B cell (primary cell): Measurements from ENCODE around the gene APOB. TPM values are rescaled to one million over a fixed set of nuclear protein-coding genes. Genes with fewer than 3 reads are reported as not detected.
"Not testable (repeated sequence)": the region's sequence is repeated elsewhere in the genome, so short reads cannot be mapped to it uniquely, and the experiment has no call there.

Experiments
- ATAC-seq: fragments of 200-7000 bp; cut with Tn5 transposase; one replicate; pipeline ENCODE4 v1.10.0; 2021; ENCODE audit warnings: low read depth, mild to moderate bottlenecking, moderate number of reproducible peaks, moderate library complexity
- CTCF ChIA-PET: fragments of 350-600 bp; sonication (Branson Sonifier 250); formaldehyde crosslinking; loops from one replicate; lab custom pipeline; 2021; ENCODE audit warnings: antibody characterized with exemption, inconsistent platforms; lab: Charles Lee
- POLR2A ChIA-PET: fragments of 350-600 bp; sonication (Branson Sonifier 250); formaldehyde crosslinking; loops from one replicate; lab custom pipeline; 2021; ENCODE audit warnings: antibody characterized with exemption; lab: Charles Lee
- DNase-seq: peaks from one replicate; pipeline ENCODE4 v3.0.0; 2013
- H2AFZ ChIP-seq: 2 replicates; pipeline ENCODE4 v1.6.1; 2012; ENCODE audit warnings: mild to moderate bottlenecking, low read depth, low read length; ENCODE audit not compliant: insufficient read depth, poor library complexity, severe bottlenecking
- H3K27ac ChIP-seq, 2 donors: 1 replicate in 1 of 2; 2 replicates in 1 of 2; pipeline ENCODE4 v1.5.1; 2012 to 2013; ENCODE audit warnings: low read length in 2 of 2, mild to moderate bottlenecking in 2 of 2, moderate library complexity in 1 of 2
- H3K27me3 ChIP-seq, 4 experiments: fragments of 200-600 bp in 1 of 4; sonication (generic) in 1 of 4; replicated peaks in 1 of 4; 1 replicate in 2 of 4; 2 replicates in 2 of 4; pipeline versions ENCODE4 v1.6.1 to v1.7.0; 2013 to 2016; ENCODE audit warnings: low read length in 3 of 4, mild to moderate bottlenecking in 2 of 4, mixed read lengths in 1 of 4, moderate library complexity in 1 of 4; ENCODE audit not compliant: insufficient read depth in 4 of 4, control insufficient read depth in 3 of 4; ENCODE audit errors: control extremely low read depth in 1 of 4
- H3K36me3 ChIP-seq, 2 experiments: replicated peaks in 1 of 2; 1 replicate in 1 of 2; 2 replicates in 1 of 2; pipeline versions ENCODE4 v1.6.1 to v1.7.1; 2013; ENCODE audit warnings: low read length in 1 of 2; ENCODE audit not compliant: insufficient read depth in 2 of 2, control insufficient read depth in 1 of 2; ENCODE audit errors: control extremely low read depth in 1 of 2, extremely low read depth in 1 of 2
- H3K4me1 ChIP-seq, 2 donors: fragments of 200-600 bp in 1 of 2; sonication (generic) in 1 of 2; 1 replicate in 1 of 2; 2 replicates in 1 of 2; pipeline versions ENCODE4 v1.5.1 to v1.6.1; 2013 to 2017; ENCODE audit warnings: low read length in 2 of 2; ENCODE audit not compliant: control insufficient read depth in 2 of 2, insufficient read depth in 2 of 2
- H3K4me2 ChIP-seq: replicated peaks from 2 replicates; pipeline ENCODE3; 2012; ENCODE audit warnings: mild to moderate bottlenecking, low read depth, low read length; ENCODE audit not compliant: poor library complexity, severe bottlenecking
- H3K4me3 ChIP-seq, 5 experiments: fragments of 200-600 bp in 1 of 5; sonication (generic) in 1 of 5; 1 replicate in 3 of 5; 2 replicates in 2 of 5; pipeline versions ENCODE4 v1.5.1 to v1.7.0; 2011 to 2016; ENCODE audit warnings: low read length in 4 of 5, mild to moderate bottlenecking in 4 of 5, low read depth in 2 of 5, control low read depth in 1 of 5, moderate library complexity in 1 of 5; ENCODE audit not compliant: insufficient read depth in 1 of 5; ENCODE audit errors: control extremely low read depth in 1 of 5, extremely low read depth in 1 of 5
- H3K79me2 ChIP-seq: fragments of 200-600 bp; sonication (generic); one replicate; pipeline ENCODE4 v1.6.0; 2016; ENCODE audit warnings: low read length; ENCODE audit not compliant: control insufficient read depth, insufficient read depth
- H3K9ac ChIP-seq: fragments of 200-600 bp; sonication (generic); 2 replicates; pipeline ENCODE4 v1.6.1; 2017; ENCODE audit warnings: mild to moderate bottlenecking, low read length, moderate library complexity
- H3K9me3 ChIP-seq, 3 donors: one replicate each; pipeline versions ENCODE4 v1.6.1 to v1.7.1; 2013; ENCODE audit warnings: low read length in 2 of 3; ENCODE audit not compliant: control insufficient read depth in 2 of 3, insufficient read depth in 1 of 3; ENCODE audit errors: control extremely low read depth in 1 of 3
- H4K20me1 ChIP-seq: 2 replicates; pipeline ENCODE4 v1.6.0; 2012; ENCODE audit warnings: mild to moderate bottlenecking, low read length; ENCODE audit not compliant: insufficient read depth, control insufficient read depth, poor library complexity, severe bottlenecking
- H3K27ac Mint-ChIP-seq: one replicate; pipeline ENCODE4 v1.8.0; 2021; ENCODE audit warnings: mixed read lengths
- H3K27me3 Mint-ChIP-seq: one replicate; pipeline ENCODE4 v1.8.0; 2021; ENCODE audit warnings: mixed read lengths
- H3K4me1 Mint-ChIP-seq: one replicate; pipeline ENCODE4 v1.8.0; 2021; ENCODE audit warnings: mixed read lengths
- H3K4me3 Mint-ChIP-seq: one replicate; pipeline ENCODE4 v1.8.0; 2021; ENCODE audit warnings: mixed read lengths
- H3K9me3 Mint-ChIP-seq: one replicate; pipeline ENCODE4 v1.8.0; 2022; ENCODE audit warnings: mixed read lengths; ENCODE audit not compliant: insufficient read depth
- CTCF ChIP-seq: fragments of 200-600 bp; IDR thresholded peaks from one replicate; pipeline ENCODE4 v1.8.0; 2022; ENCODE audit warnings: antibody characterized with exemption, mild to moderate bottlenecking
- EZH2 ChIP-seq: IDR thresholded peaks from 2 replicates; pipeline ENCODE4 v1.6.1; 2012; ENCODE audit warnings: borderline replicate concordance, low read depth, mild to moderate bottlenecking, moderate library complexity, low read length; ENCODE audit not compliant: insufficient read depth, poor library complexity, severe bottlenecking
- WGBS: methylation state at CpG from one replicate; pipeline ENCODE4 v1.1.5; 2013; ENCODE audit warnings: missing lambda C conversion rate; ENCODE audit not compliant: insufficient coverage; 5-methylcytosine and 5-hydroxymethylcytosine counted together
- intact Hi-C: fragments of 100-400 bp; cut with micrococcal nuclease; formaldehyde crosslinking; loops from one replicate; pipeline ENCODE4 v1.10.0; 2022
- polyA plus RNA-seq: library from polyadenylated mRNA; depleted of rRNA; stranded (reverse); fragments of >200 nt; gene quantifications from 2 replicates; pipeline ENCODE4 v1.2.3, GENCODE V29; 2012
- total RNA-seq, 2 donors: library from RNA; stranded (reverse); fragments of 120-200 nt in 1 of 2; gene quantifications; 1 replicate in 1 of 2; 2 replicates in 1 of 2; pipeline versions ENCODE4 v1.2.3 to v1.2.4, GENCODE V29; 2013 to 2022

The APOB gene
- total and polyA plus RNA-seq, 2 donors (not counting 1 experiment from before 2014, with no cell fraction given) = not detected

DNA sequence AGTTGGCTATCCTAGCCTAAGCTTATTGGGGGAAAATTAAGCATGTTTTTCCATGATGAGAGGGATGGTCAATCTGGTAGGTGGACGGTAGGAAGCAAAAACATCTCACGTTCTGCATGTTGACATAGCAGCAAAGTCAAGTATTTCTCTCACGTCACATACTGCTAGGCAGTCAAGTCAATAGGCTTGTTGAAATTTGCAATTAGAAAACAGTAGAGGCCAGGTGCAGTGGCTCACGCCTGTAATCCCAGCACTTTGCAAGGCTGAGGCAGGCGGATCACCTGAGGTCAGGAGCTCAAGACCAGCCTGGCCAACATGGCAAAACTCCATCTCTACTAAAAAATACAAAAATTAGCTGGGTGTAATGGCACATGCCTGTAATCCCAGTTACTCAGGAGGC, 14.9 kb downstream of the APOB start:
- H3K9ac ChIP-seq, H3K27me3 ChIP-seq, H3K4me3 ChIP-seq, H4K20me1 ChIP-seq, H3K27ac ChIP-seq, H3K4me1 Mint-ChIP-seq, intact Hi-C loops, H3K9me3 Mint-ChIP-seq, H3K4me3 Mint-ChIP-seq, H2AFZ ChIP-seq, H3K4me1 ChIP-seq, DNase-seq, H3K9me3 ChIP-seq, H3K4me2 ChIP-seq, ATAC-seq, POLR2A ChIA-PET, H3K27ac Mint-ChIP-seq, H3K36me3 ChIP-seq, H3K79me2 ChIP-seq: not testable (repeated sequence)
- peaks cover 28% of the 10 kb centered on the region for H3K27me3 Mint-ChIP-seq
- WGBS = 94% methylated on average over 5 of the region's 5 CpGs
- CTCF ChIA-PET = interaction anchor here (2.2 kb wide), 1 partner anchor 13 kb away, joined by 8 read pairs; no protein-coding TSS in a partner anchor

- intact Hi-C loops = no loop called here
- Histone ChIP-seq H4K20me1 (no peaks in the 10 kb centered on the region), H3K27me3 (no peaks in the 10 kb centered on the region), H3K36me3 (no peaks in the 10 kb centered on the region), H3K79me2 (no peaks in the 10 kb centered on the region), H2AFZ (no peak overlapping the region), H3K9me3 (no peaks in the 10 kb centered on the region), H3K9ac (no peak overlapping the region), H3K4me2 (no peak overlapping the region), H3K4me3 (no peak overlapping the region), H3K4me1 (no peaks in the 10 kb centered on the region), H3K27ac (no peak overlapping the region)
- no peak for ATAC-seq
- ChIA-PET POLR2A (no interaction called here), CTCF (interaction anchor here (2.2 kb wide), 1 partner anchor 14 kb away, joined by 8 read pairs; no protein-coding TSS in a partner anchor)
- Mint-ChIP-seq H3K4me1 (no peaks in the 10 kb centered on the region), H3K27ac (no peak overlapping the region), H3K4me3 (no peak overlapping the region), H3K9me3 (no peaks in the 10 kb centered on the region), H3K27me3 (peaks cover 28% of the 10 kb centered on the region)
- WGBS = 100% methylated on average over 3 of the region's 4 CpGs
- DNase-seq = no peak
- TF ChIP-seq CTCF = no peak
- no peak for TF ChIP-seq EZH2
Measured at GRCh38 chr2:21028021-21028947, 15.6 kb downstream of the APOB start.
